K562 (cell line): Measurements from ENCODE around the gene MAZ. TPM values are rescaled to one million over a fixed set of nuclear protein-coding genes. Genes with fewer than 3 reads are reported as not detected.
A peak's percentile ranks its signal among the peaks of the same experiment; 100 is the strongest.

ENCODE experiments used
- CTBP1 ChIP-seq: fragments of 450-650 bp; IDR thresholded peaks from 2 replicates; pipeline ENCODE4 v1.6.1; 2016; ENCODE audit warnings: borderline replicate concordance
- KDM5B ChIP-seq: fragments of 200-600 bp; sonication (generic); IDR thresholded peaks from 2 replicates; pipeline ENCODE4 v1.6.1; 2012; ENCODE audit warnings: low read depth, mild to moderate bottlenecking, moderate library complexity, low read length, control low read depth, inconsistent platforms; ENCODE audit not compliant: insufficient replicate concordance
- MAFF ChIP-seq: IDR thresholded peaks from 2 replicates; pipeline ENCODE4 v1.6.1; 2012; ENCODE audit warnings: low read length, improper control_type of control experiment
- NKRF ChIP-seq: fragments of 450-650 bp; IDR thresholded peaks from 2 replicates; pipeline ENCODE4 v1.6.1; 2016; ENCODE audit warnings: borderline replicate concordance
- PHB ChIP-seq: fragments of 250-450 bp; sonication (Bioruptor Pico); IDR thresholded peaks from 2 replicates; pipeline ENCODE4 v1.5.0; 2021
- POLR3A ChIP-seq: IDR thresholded peaks from 2 replicates; pipeline ENCODE4 v1.6.1; 2011; ENCODE audit warnings: borderline replicate concordance, mild to moderate bottlenecking, moderate library complexity; ENCODE audit not compliant: insufficient read length, insufficient read depth; ENCODE audit errors: extremely low read depth
- SMARCA4 ChIP-seq: fragments of 450-650 bp; IDR thresholded peaks from 2 replicates; pipeline ENCODE4 v1.6.1; 2016
- VEZF1 ChIP-seq: fragments of 200-800 bp; sonication (Bioruptor generic); IDR thresholded peaks from 2 replicates; pipeline ENCODE4 v1.6.1; 2017; ENCODE audit warnings: missing genetic modification characterization, missing compliant biosample characterization
- ZC3H11A ChIP-seq: IDR thresholded peaks from 2 replicates; pipeline ENCODE4 v1.6.1; 2012; ENCODE audit warnings: low read depth, low read length, improper control_type of control experiment
- ZNF12 ChIP-seq: sonication (generic); formaldehyde crosslinking; IDR thresholded peaks from 2 replicates; pipeline ENCODE4 v1.4.0; 2020; ENCODE audit warnings: mild to moderate bottlenecking, missing genetic modification reagents
- ZNF143 ChIP-seq: sonication (generic); formaldehyde crosslinking; IDR thresholded peaks from 2 replicates; pipeline ENCODE4 v1.9.0; 2022; ENCODE audit warnings: mild to moderate bottlenecking, missing genetic modification reagents
- ZNF277 ChIP-seq: fragments of 250-450 bp; sonication (Bioruptor Pico); IDR thresholded peaks from 2 replicates; pipeline ENCODE4 v1.8.0; 2022; ENCODE audit warnings: inconsistent platforms, mild to moderate bottlenecking, moderate library complexity, borderline replicate concordance
- ZNF280A ChIP-seq: fragments of 450-650 bp; IDR thresholded peaks from 2 replicates; pipeline ENCODE4 v1.6.1; 2018; ENCODE audit warnings: mild to moderate bottlenecking, low read depth; ENCODE audit not compliant: partially characterized antibody
- ZNF395 ChIP-seq: fragments of 200-800 bp; sonication (Bioruptor generic); IDR thresholded peaks from 2 replicates; pipeline ENCODE4 v1.6.1; 2017; ENCODE audit warnings: missing genetic modification characterization, missing compliant biosample characterization
- ZNF512 ChIP-seq: IDR thresholded peaks from 2 replicates; pipeline ENCODE4 v1.6.1; 2016; ENCODE audit warnings: missing genetic modification characterization, missing compliant biosample characterization
- ZNF766 ChIP-seq: fragments of 200-800 bp; sonication (Bioruptor generic); conservative IDR thresholded peaks from 2 replicates; pipeline ENCODE4 v1.6.1; 2016; ENCODE audit warnings: missing genetic modification characterization, missing compliant biosample characterization
- ZNF780A ChIP-seq: fragments of 250-450 bp; sonication (Bioruptor Pico); IDR thresholded peaks from 2 replicates; pipeline ENCODE4 v1.5.0; 2021; ENCODE audit warnings: mild to moderate bottlenecking
- ZNF830 ChIP-seq: fragments of 250-450 bp; sonication (Bioruptor Pico); IDR thresholded peaks from 2 replicates; pipeline ENCODE4 v1.5.0; 2021; ENCODE audit warnings: mild to moderate bottlenecking
- polyA plus RNA-seq, 8 experiments: library from polyadenylated mRNA; depleted of rRNA in 4 of 8; stranded (reverse) in 5 of 8; unstranded in 3 of 8; fragments of >200 nt; fragmentation: Nextera tagmentation in 2 of 8; fragmentation: Illumina TruSeq in 1 of 8; extraction: Ambion mirVana in 2 of 8; extraction: Trizol in 1 of 8; gene quantifications; 2 replicates each; pipeline versions ENCODE4 v1.2.1 to v1.2.3, GENCODE V29; 2011 to 2014; ENCODE audit warnings: inconsistent platforms in 1 of 8, missing spikeins in 1 of 8
- total RNA-seq, 7 experiments: library from RNA; depleted of rRNA in 6 of 7; stranded (reverse); fragments of >200 nt in 6 of 7; fragmentation: Illumina TruSeq in 2 of 7; extraction: Trizol in 2 of 7; gene quantifications; 2 replicates each; pipeline versions ENCODE4 v1.2.1 to v1.2.3, GENCODE V29; 2011 to 2021; ENCODE audit warnings: low replicate concordance in 1 of 7

Gene MAZ
- total and polyA plus RNA-seq, 9 of the 15 experiments (the other 6 are each of a cell fraction or from before 2014, with no cell fraction given): 45.4 to 532 (median 250) TPM

GRCh38 chr16:29811170-29811895, 5.0 kb downstream of the MAZ start (continued):
- TF ChIP-seq VEZF1 (CRISPR knock-in tag): peak; percentile 65
- no peak for TF ChIP-seq ZNF512 (tag)
- peak; percentile 91 for TF ChIP-seq ZNF766
- TF ChIP-seq NKRF: no peak
- peak; percentile 6; the same call in 1 of the 2 replicates for TF ChIP-seq CTBP1
- peak; percentile 30 for TF ChIP-seq KDM5B
- no peak for TF ChIP-seq ZNF830 (CRISPR knock-in tag)
- no peak for TF ChIP-seq MAFF
- no peak for TF ChIP-seq SMARCA4
- TF ChIP-seq ZNF277 (CRISPR knock-in tag): no peak
- no peak for TF ChIP-seq ZNF12 (CRISPR knock-in tag)
- no peak for TF ChIP-seq PHB (CRISPR knock-in tag)
- no peak for TF ChIP-seq ZNF143 (CRISPR knock-in tag)
- TF ChIP-seq POLR3A: no peak
- TF ChIP-seq ZNF280A: no peak
- TF ChIP-seq ZC3H11A: no peak
- no peak for TF ChIP-seq ZNF395 (CRISPR knock-in tag)
- 0 out of 2 replicates have a peak, but pooled peaks have one; percentile 24 for TF ChIP-seq ZNF780A (CRISPR knock-in tag)
